LNCAP (cell line): ENCODE measurements around the gene ZNF273.

Source experiments
- CTCF ChIP-seq: fragments of 450-650 bp; IDR thresholded peaks from 2 replicates; pipeline ENCODE4 v1.5.1; 2017; ENCODE audit warnings: mild to moderate bottlenecking

The ZNF273 gene

GRCh38 chr7:64879086-64879730, 23.9 kb upstream of the ZNF273 start:
- no peak for TF ChIP-seq CTCF

GRCh38 chr7:64879800-64880199, 23.3 kb upstream of the ZNF273 start:
- no peak for TF ChIP-seq CTCF

- TF ChIP-seq CTCF: no peak
These were observed 22.5 kb upstream of the ZNF273 start for GRCh38 chr7:64880322-64881297.

- TF ChIP-seq CTCF: no peak
These were observed 21.4 kb upstream of the ZNF273 start for GRCh38 chr7:64881461-64882287.

GRCh38 chr7:64882341-64883112, 20.5 kb upstream of the ZNF273 start:
- TF ChIP-seq CTCF: no peak

GRCh38 chr7:64883113-64883905, 19.8 kb upstream of the ZNF273 start:
- TF ChIP-seq CTCF: no peak
